ENCODE measurements around the gene DACH2.

GRCh38 chrX:86178906-86179305 lies 30.7 kb downstream of the DACH2 start:
- TF ChIP-seq, protein P1, sequence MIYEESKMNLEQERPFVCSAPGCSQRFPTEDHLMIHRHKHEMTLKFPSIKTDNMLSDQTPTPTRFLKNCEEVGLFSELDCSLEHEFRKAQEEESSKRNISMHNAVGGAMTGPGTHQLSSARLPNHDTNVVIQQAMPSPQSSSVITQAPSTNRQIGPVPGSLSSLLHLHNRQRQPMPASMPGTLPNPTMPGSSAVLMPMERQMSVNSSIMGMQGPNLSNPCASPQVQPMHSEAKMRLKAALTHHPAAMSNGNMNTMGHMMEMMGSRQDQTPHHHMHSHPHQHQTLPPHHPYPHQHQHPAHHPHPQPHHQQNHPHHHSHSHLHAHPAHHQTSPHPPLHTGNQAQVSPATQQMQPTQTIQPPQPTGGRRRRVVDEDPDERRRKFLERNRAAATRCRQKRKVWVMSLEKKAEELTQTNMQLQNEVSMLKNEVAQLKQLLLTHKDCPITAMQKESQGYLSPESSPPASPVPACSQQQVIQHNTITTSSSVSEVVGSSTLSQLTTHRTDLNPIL (CRISPR knock-in tag; IDR thresholded peaks at IDR 0.05; ENCODE audit: low read depth), result no peak
- no peak for TF ChIP-seq POU6F1 (CRISPR knock-in tag; IDR thresholded peaks at IDR 0.05; ENCODE audit: borderline replicate concordance, low read depth)
- TF ChIP-seq ZC3H10 (CRISPR knock-in tag; IDR thresholded peaks at IDR 0.05), result no peak
- no peak for TF ChIP-seq ZNF565 (CRISPR knock-in tag; conservative IDR thresholded peaks at IDR 0.05; ENCODE audit: low read depth)
- TF ChIP-seq BACH2 (CRISPR knock-in tag; IDR thresholded peaks at IDR 0.05; ENCODE audit: borderline replicate concordance), result no peak
- no peak for TF ChIP-seq ESRRG (CRISPR knock-in tag; IDR thresholded peaks at IDR 0.05)
- TF ChIP-seq ARNTL (CRISPR knock-in tag; IDR thresholded peaks at IDR 0.05; ENCODE audit: borderline replicate concordance, low read depth), result no peak
- no peak for TF ChIP-seq CSRNP3 (CRISPR knock-in tag; IDR thresholded peaks at IDR 0.05)
- no peak for TF ChIP-seq ZFP30 (CRISPR knock-in tag; IDR thresholded peaks at IDR 0.05)
- no peak for TF ChIP-seq RARB (CRISPR knock-in tag; IDR thresholded peaks at IDR 0.05)
